ENCODE data around the gene CREB5.

The CREB5 gene

DNA sequence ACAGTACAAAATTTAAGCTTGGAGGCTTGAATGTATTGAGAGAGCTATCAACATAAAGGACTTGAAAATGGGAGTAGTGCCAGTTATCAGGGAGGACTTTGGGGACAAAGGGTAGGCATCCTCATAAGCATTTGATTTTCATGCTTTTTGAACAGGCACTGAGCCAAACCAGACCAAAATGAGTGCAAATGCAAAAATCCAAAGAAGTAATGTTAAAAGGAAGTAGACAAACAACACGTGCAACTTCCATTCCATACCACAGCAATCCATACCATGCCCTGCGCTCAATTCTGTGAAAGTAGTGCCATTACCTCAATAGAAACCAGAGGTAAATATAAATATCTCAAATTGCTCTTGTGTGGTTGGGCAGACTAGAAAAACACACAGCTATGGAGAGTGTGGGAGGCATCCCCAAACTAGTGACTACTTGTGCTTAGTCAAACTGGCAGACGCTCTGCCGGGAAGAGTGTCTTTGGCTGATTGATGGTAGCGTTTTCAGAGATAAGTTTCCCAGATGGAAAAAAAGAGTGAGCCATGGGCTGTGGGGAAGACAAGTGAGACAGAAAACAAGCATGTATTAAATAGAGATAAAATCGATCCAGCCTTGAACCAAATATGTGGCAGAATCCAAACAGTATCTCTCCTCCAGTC, 161.5 kb downstream of the CREB5 start:
- H3K36me3 Mint-ChIP-seq (ENCODE audit: insufficient read depth) = no peaks in the 10 kb centered on the region
- ATAC-seq (replicated peaks; ENCODE audit: extremely low read depth, poor library complexity, severe bottlenecking) = no peak
- H3K9me3 Mint-ChIP-seq = no peaks in the 10 kb centered on the region
- H3K27me3 Mint-ChIP-seq = peaks cover 48% of the 10 kb centered on the region
- H3K4me1 Mint-ChIP-seq = no peaks in the 10 kb centered on the region
- no peak overlapping the region for H3K4me3 Mint-ChIP-seq
- H3K27ac Mint-ChIP-seq (ENCODE audit: low read depth) = no peak overlapping the region
- DNase-seq (ENCODE audit: low spot score in 2 of 2) = no peak

DNA sequence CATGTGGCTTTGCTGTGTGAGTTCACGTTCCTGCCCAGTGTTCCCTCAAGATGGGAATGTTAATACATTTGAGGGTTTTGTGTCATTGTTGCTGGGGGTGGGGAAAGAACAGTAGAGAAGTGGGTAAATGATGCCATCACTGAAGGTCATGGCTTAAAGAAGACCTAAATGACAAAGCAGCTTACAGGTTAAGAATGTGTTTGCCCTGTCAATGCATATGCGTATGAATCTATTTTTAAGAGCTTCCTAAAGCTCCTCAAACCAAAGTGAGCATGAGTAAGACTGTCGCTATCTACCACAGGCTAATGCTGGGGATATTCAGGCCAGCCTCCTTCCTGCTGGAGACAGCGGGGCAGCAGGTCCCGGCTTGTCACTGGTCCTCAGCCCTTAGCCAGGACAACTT, 162.9 kb downstream of the CREB5 start:
- H3K36me3 Mint-ChIP-seq (ENCODE audit: insufficient read depth) = no peaks in the 10 kb centered on the region
- H3K4me3 Mint-ChIP-seq = no peak overlapping the region
- no peaks in the 10 kb centered on the region for H3K4me1 Mint-ChIP-seq
- H3K9me3 Mint-ChIP-seq = no peaks in the 10 kb centered on the region
- no peak for ATAC-seq (replicated peaks; ENCODE audit: extremely low read depth, poor library complexity, severe bottlenecking)
- DNase-seq (ENCODE audit: low spot score in 2 of 2) = no peak
- H3K27ac Mint-ChIP-seq (ENCODE audit: low read depth) = no peak overlapping the region
- H3K27me3 Mint-ChIP-seq = peaks cover 54% of the 10 kb centered on the region

DNA sequence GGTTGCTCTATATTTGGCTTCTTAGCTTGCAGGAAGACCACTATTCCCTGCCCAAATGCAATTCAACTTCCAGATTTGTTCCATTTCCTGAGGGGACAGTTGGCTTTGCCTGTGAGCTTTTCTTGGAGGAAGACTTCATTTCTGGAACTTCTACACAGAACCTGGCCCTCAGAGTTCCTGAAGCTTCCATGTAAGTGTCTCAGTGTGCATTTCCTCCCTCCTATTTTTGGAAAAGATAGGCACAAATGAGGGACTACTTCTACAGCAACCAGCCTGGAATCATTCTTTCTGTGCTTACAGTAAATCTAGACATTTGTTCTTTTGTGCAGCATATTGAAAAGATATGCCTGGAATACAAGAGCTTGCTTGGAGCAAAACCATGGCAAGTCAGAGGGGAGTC, 164.3 kb downstream of the CREB5 start:
- ATAC-seq (replicated peaks; ENCODE audit: extremely low read depth, poor library complexity, severe bottlenecking) (no peak), DNase-seq (ENCODE audit: low spot score in 2 of 2) (no peak)
- H3K36me3 Mint-ChIP-seq (ENCODE audit: insufficient read depth) = no peaks in the 10 kb centered on the region
- no peak overlapping the region for H3K4me3 Mint-ChIP-seq
- H3K9me3 Mint-ChIP-seq = no peaks in the 10 kb centered on the region
- H3K27me3 Mint-ChIP-seq = peaks cover 43% of the 10 kb centered on the region
- no peaks in the 10 kb centered on the region for H3K4me1 Mint-ChIP-seq
- H3K27ac Mint-ChIP-seq (ENCODE audit: low read depth) = no peak overlapping the region

DNA sequence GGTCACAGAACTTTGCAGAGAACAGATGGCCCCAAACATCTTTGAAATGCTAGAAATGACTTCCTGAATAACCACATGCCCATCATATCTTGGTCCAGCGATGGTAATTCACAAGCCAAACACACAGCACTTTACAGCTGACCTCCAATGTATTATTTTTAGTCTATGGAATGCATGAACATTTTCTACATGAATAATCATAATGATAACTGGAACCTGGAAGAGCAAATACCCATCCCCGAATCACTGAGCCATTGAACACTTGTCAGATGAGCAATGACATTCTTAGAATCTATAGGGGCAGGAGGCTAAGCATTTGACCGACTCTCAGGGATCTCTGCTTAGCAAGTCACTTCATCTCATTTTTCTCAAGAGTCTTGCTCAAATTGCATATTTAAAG, 167.3 kb downstream of the CREB5 start:
- H3K27ac Mint-ChIP-seq (ENCODE audit: low read depth) = no peak overlapping the region
- H3K36me3 Mint-ChIP-seq (ENCODE audit: insufficient read depth) = no peaks in the 10 kb centered on the region
- H3K4me1 Mint-ChIP-seq = no peaks in the 10 kb centered on the region
- no peak overlapping the region for H3K4me3 Mint-ChIP-seq
- no peaks in the 10 kb centered on the region for H3K9me3 Mint-ChIP-seq
- DNase-seq (ENCODE audit: low spot score in 2 of 2) (no peak), ATAC-seq (replicated peaks; ENCODE audit: extremely low read depth, poor library complexity, severe bottlenecking) (no peak)
- peaks cover 53% of the 10 kb centered on the region for H3K27me3 Mint-ChIP-seq

DNA sequence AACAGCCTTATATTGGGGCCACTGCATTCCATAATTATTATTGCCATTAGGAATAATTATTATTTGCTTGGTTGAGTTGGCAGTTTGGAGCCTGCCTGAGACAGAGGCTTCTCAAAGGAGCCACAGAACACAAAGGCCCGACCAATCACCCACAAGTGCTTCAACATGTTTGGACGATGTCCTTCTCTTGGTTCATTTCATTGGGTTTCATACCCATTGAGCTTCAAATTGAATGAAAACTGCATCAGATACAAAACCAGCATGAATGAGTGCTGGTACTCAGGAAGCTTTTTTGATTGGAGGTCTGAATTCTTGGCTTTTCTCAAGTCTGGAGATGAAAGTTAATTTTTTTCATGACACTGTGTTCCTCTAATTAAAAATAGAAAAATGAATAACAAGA, 168.3 kb downstream of the CREB5 start:
- no peak for DNase-seq (ENCODE audit: low spot score in 2 of 2)
- Mint-ChIP-seq H3K27me3 (peaks cover 59% of the 10 kb centered on the region), H3K27ac (ENCODE audit: low read depth) (no peak overlapping the region), H3K4me3 (no peak overlapping the region), H3K9me3 (no peaks in the 10 kb centered on the region), H3K36me3 (ENCODE audit: insufficient read depth) (no peaks in the 10 kb centered on the region), H3K4me1 (no peaks in the 10 kb centered on the region)
- ATAC-seq (replicated peaks; ENCODE audit: extremely low read depth, poor library complexity, severe bottlenecking) = no peak

DNA sequence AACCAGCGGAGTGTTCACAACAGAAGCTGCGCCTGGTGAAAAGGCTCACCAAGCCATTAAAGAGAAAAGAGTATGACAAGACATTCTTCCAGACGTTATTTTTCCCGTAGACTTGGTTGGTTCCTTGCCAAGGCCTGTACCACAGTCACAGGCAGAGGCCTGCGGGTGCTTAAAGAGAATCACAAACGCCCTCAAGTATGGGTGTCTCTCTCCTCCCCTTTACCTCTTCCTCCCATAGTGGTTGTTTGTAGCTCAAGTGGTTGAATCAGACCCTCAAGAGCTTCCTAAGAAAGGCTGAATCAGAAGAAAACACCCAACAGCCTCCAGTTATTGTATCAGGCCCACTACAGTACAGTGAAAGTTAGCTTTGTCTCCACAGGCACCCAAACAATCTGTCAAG, 169.0 kb downstream of the CREB5 start:
- no peak for ATAC-seq (replicated peaks; ENCODE audit: extremely low read depth, poor library complexity, severe bottlenecking)

DNA sequence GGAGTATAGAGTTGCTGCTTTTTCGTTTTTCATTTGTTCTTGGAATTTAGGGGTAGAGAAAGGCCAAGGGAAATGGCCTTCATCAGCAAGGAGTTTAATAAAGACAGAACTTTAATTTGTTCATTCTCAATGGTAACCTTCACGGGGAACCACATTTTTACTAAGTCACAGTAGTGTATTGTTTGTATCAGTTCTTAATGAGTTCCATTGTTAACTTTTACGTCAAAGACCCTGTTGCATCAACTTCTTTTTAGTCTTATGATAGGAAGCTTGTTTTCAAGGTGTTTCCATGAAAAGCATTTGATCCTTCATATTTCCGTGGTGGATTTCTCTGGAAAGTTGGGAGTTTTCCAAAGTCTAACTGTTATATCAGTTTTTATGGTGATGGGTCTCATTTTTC, 169.9 kb downstream of the CREB5 start:
- no peak overlapping the region for H3K27ac Mint-ChIP-seq (ENCODE audit: low read depth)
- peaks cover 56% of the 10 kb centered on the region for H3K27me3 Mint-ChIP-seq
- DNase-seq (ENCODE audit: low spot score in 2 of 2) (no peak), ATAC-seq (replicated peaks; ENCODE audit: extremely low read depth, poor library complexity, severe bottlenecking) (no peak)
- H3K9me3 Mint-ChIP-seq = no peaks in the 10 kb centered on the region
- H3K4me3 Mint-ChIP-seq = no peak overlapping the region
- no peaks in the 10 kb centered on the region for H3K4me1 Mint-ChIP-seq
- H3K36me3 Mint-ChIP-seq (ENCODE audit: insufficient read depth) = no peaks in the 10 kb centered on the region

More for the DNA sequence above, 169.0 kb downstream of the CREB5 start:
- no peaks in the 10 kb centered on the region for H3K4me1 Mint-ChIP-seq
- H3K9me3 Mint-ChIP-seq = no peaks in the 10 kb centered on the region
- no peaks in the 10 kb centered on the region for H3K36me3 Mint-ChIP-seq (ENCODE audit: insufficient read depth)
- H3K4me3 Mint-ChIP-seq = no peak overlapping the region
- H3K27me3 Mint-ChIP-seq = peaks cover 56% of the 10 kb centered on the region
- no peak overlapping the region for H3K27ac Mint-ChIP-seq (ENCODE audit: low read depth)
- DNase-seq (ENCODE audit: low spot score in 2 of 2) = no peak

DNA sequence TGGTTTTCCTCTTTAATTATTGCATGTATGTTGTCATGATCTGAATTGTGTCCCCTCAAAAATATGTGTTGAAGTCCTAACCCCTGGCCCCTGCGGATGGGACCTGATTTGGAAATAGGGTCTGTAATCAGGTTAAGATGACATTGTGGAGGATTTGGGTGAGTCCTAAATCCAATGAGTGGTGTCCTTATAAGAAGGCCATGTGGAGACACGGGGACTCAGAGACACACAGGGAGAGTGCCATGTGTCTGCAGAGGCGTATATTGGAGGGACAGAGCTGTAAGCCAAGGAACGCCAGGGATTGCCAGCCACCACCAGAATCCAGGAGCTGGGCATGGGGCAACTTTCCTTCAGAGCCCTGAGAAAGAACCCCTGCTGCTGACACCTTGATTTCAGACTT, 171.9 kb downstream of the CREB5 start:
- no peak for DNase-seq (ENCODE audit: low spot score in 2 of 2)
- Mint-ChIP-seq H3K27me3 (peaks cover 54% of the 10 kb centered on the region), H3K4me1 (no peaks in the 10 kb centered on the region), H3K4me3 (no peak overlapping the region), H3K9me3 (no peaks in the 10 kb centered on the region), H3K36me3 (ENCODE audit: insufficient read depth) (no peaks in the 10 kb centered on the region), H3K27ac (ENCODE audit: low read depth) (no peak overlapping the region)
- no peak for ATAC-seq (replicated peaks; ENCODE audit: extremely low read depth, poor library complexity, severe bottlenecking)

DNA sequence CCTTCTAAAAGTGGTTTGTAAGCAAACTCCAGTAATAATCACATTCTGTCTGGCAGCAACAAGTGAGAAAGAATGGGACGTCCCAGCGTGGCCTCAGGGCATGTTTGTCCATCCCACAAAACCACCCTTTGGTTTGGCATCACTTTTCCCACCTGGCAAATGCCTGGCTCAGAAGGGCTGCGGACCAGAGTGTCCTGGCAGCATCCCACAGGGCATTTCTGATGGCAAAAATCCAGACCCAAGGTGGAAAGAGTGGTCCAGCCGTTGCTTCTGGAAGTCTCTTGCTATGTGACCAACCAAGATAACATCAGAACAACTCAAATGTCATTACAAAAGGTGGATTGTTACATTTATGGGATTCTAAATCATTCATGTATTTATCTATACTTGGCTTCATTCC, 174.4 kb downstream of the CREB5 start:
- Mint-ChIP-seq H3K36me3 (ENCODE audit: insufficient read depth) (no peaks in the 10 kb centered on the region), H3K27me3 (peaks cover 44% of the 10 kb centered on the region), H3K4me1 (no peaks in the 10 kb centered on the region), H3K27ac (ENCODE audit: low read depth) (no peak overlapping the region), H3K4me3 (no peak overlapping the region), H3K9me3 (no peaks in the 10 kb centered on the region)
- DNase-seq (ENCODE audit: low spot score in 2 of 2) = no peak
- no peak for ATAC-seq (replicated peaks; ENCODE audit: extremely low read depth, poor library complexity, severe bottlenecking)

DNA sequence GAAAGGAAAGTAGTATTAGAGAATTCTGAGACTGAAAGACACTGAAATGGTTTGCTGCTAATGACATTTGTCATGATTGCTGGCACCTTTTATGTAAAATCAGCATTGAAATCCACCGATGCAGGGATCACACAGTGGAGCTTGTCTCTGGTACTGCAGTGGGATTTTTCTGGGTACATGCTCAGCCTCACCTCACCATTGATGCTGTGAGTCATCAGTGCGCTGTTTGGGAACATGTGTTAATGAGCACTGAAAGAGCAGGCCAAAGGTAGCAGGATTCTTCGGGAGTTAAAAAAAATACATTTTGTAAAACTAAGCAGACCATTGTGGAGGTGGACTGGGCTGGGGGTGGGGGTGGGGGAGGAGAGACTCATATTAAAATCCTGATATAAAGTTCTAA, 174.9 kb downstream of the CREB5 start:
- Mint-ChIP-seq H3K36me3 (ENCODE audit: insufficient read depth) (no peaks in the 10 kb centered on the region), H3K9me3 (no peaks in the 10 kb centered on the region), H3K27me3 (peaks cover 39% of the 10 kb centered on the region), H3K27ac (ENCODE audit: low read depth) (no peak overlapping the region), H3K4me3 (no peak overlapping the region), H3K4me1 (no peaks in the 10 kb centered on the region)
- DNase-seq (ENCODE audit: low spot score in 2 of 2) (no peak), ATAC-seq (replicated peaks; ENCODE audit: extremely low read depth, poor library complexity, severe bottlenecking) (no peak)

DNA sequence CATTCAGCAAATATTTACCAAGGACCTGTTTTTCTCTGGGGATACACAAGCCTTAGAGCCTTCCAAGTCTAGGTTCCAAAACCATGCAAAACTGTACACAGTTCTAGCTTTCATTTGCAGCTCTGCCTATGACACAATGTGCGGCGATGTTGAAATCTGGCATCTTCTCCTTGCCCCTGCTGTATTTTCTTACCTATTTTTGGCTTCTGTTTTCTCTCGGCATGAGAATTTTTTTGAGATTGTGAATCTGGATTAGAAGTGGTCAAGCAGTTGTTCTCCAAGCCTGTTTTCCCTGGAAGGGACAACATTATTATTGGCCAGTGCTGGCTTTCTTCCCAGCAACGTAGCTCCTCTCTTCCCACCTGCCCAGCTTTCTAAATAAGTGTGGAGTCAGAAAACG, 176.3 kb downstream of the CREB5 start:
- DNase-seq (ENCODE audit: low spot score in 2 of 2) (no peak), ATAC-seq (replicated peaks; ENCODE audit: extremely low read depth, poor library complexity, severe bottlenecking) (no peak)
- Mint-ChIP-seq H3K27ac (ENCODE audit: low read depth) (no peak overlapping the region), H3K27me3 (peaks cover 25% of the 10 kb centered on the region), H3K4me1 (no peaks in the 10 kb centered on the region), H3K36me3 (ENCODE audit: insufficient read depth) (no peaks in the 10 kb centered on the region), H3K9me3 (no peaks in the 10 kb centered on the region), H3K4me3 (no peak overlapping the region)

DNA sequence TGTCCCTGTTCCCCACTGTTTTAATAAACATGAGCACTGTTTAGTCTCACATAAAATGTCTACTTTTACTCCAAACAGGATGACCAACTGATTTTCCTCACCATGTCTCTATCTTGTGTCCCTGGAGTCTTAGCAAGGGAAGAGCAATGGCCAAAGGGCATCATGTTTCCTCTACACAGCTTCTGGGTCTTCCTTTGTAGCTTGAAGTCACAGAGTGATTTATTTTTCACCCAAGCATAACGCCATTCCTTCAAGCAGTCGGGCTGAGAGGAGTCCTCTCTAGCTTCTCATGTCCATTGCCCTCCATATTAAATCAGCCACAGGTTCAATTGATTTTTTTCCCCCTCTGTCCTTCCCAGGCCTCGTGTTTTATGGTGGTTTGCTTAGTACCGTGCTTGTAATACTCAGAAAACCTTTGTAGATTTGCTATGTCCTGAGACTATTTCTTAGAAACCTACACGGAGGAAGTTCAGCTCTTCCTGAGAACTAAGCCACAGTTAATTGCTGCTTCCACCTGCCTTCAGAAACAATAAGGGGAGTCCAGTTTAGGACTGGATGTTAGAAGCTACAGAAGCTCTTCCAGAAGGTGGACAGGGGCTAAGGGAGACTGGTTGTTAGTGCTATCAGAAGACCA, 178.8 kb downstream of the CREB5 start:
- Mint-ChIP-seq H3K27ac (ENCODE audit: low read depth) (no peak overlapping the region), H3K36me3 (ENCODE audit: insufficient read depth) (no peaks in the 10 kb centered on the region), H3K4me1 (no peaks in the 10 kb centered on the region), H3K27me3 (no peaks in the 10 kb centered on the region), H3K4me3 (no peak overlapping the region), H3K9me3 (no peaks in the 10 kb centered on the region)
- no peak for DNase-seq (ENCODE audit: low spot score in 2 of 2)
- no peak for ATAC-seq (replicated peaks; ENCODE audit: extremely low read depth, poor library complexity, severe bottlenecking)

DNA sequence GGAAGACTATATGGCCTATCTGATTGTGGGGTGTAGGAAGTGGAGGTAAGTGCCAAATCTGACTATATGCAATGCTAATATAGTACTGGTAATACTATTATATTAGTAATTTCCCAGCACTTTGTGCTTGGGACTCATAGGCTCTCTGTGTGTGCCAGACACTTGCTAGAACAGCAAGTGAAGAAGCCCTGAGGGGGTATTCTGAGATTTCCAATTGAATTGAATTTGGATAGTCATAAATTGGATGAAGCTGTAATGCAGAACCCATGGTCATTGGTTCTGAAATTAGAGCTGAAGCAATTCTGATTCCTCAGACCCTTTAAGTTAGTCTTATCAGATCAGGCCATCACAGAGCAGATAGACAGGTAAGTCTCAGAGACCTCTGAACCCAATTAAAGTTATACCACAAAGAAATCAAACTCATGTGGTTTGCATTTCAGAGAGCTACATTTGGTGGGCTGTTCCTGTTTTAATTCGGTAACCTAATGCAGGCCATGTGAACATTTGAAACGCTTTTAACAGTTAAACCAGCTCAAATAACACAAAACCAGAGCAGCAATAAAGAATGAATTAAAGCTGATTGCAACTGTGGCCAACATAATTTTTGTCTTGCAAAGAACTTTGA, 179.5 kb downstream of the CREB5 start:
- Mint-ChIP-seq H3K9me3 (no peaks in the 10 kb centered on the region), H3K4me1 (no peaks in the 10 kb centered on the region), H3K36me3 (ENCODE audit: insufficient read depth) (no peaks in the 10 kb centered on the region), H3K4me3 (no peak overlapping the region), H3K27ac (ENCODE audit: low read depth) (no peak overlapping the region), H3K27me3 (no peaks in the 10 kb centered on the region)
- no peak for ATAC-seq (replicated peaks; ENCODE audit: extremely low read depth, poor library complexity, severe bottlenecking)
- no peak for DNase-seq (ENCODE audit: low spot score in 2 of 2)

Data from central memory CD8-positive, alpha-beta T cell (primary cell).